Activated CD4-positive, alpha-beta memory T cell treated with anti-CD3 and anti-CD28 coated beads, Interleukin-2, amount 10 ng/mL, durations not matched to agents 7 days and 5 days (primary cell): ENCODE measurements around the gene NRDE2. TPM values are rescaled to one million over a fixed set of nuclear protein-coding genes. Genes with fewer than 3 reads are reported as not detected.
A peak's percentile ranks its signal among the peaks of the same experiment; 100 is the strongest.
"Not testable (repeated sequence)": the region's sequence is repeated elsewhere in the genome, so short reads cannot be mapped to it uniquely, and the experiment has no call there.

Experiments
- CTCF ChIA-PET: fragments of 350-600 bp; sonication (Branson Sonifier 250); formaldehyde crosslinking; loops from one replicate; lab custom pipeline; 2021; ENCODE audit warnings: antibody characterized with exemption, inconsistent platforms; lab: Charles Lee
- POLR2A ChIA-PET: fragments of 350-600 bp; sonication (Branson Sonifier 250); formaldehyde crosslinking; loops from one replicate; lab custom pipeline; 2021; ENCODE audit warnings: antibody characterized with exemption; lab: Charles Lee
- DNase-seq: peaks from one replicate; pipeline ENCODE4 v3.0.0-alpha.2; 2020
- H3K27ac Mint-ChIP-seq: one replicate; pipeline ENCODE4 v1.8.0; 2021; ENCODE audit warnings: mild to moderate bottlenecking, mixed read lengths
- H3K27me3 Mint-ChIP-seq: one replicate; pipeline ENCODE4 v1.8.0; 2021; ENCODE audit warnings: mixed read lengths
- H3K36me3 Mint-ChIP-seq: one replicate; pipeline ENCODE4 v1.8.0; 2021; ENCODE audit warnings: low read depth, mixed read lengths
- H3K4me1 Mint-ChIP-seq: one replicate; pipeline ENCODE4 v1.8.0; 2021; ENCODE audit warnings: mixed read lengths
- H3K4me3 Mint-ChIP-seq: one replicate; pipeline ENCODE4 v1.8.0; 2021; ENCODE audit warnings: mild to moderate bottlenecking, mixed read lengths
- H3K9me3 Mint-ChIP-seq: one replicate; pipeline ENCODE4 v1.8.0; 2021; ENCODE audit warnings: mixed read lengths
- total RNA-seq, 2 experiments: library from RNA; stranded (reverse); gene quantifications; one replicate each; pipeline ENCODE4 v1.2.3, GENCODE V29; 2021

Gene NRDE2
- total RNA-seq, 2 experiments from 2014 or later: 20.3 to 21.7 TPM

- H3K36me3 Mint-ChIP-seq: no peaks in the 10 kb centered on the region
- no peaks in the 10 kb centered on the region for H3K4me1 Mint-ChIP-seq
- H3K4me3 Mint-ChIP-seq: no peak overlapping the region
- H3K27me3 Mint-ChIP-seq: peaks cover 9% of the 10 kb centered on the region
- DNase-seq: no peak
- ChIA-PET CTCF (interaction anchor here (0.8 kb wide), 1 partner anchor 11 kb away, joined by 3 read pairs; no protein-coding TSS in a partner anchor), POLR2A (no interaction called here)
- no peak overlapping the region for H3K27ac Mint-ChIP-seq
- peaks cover 1% of the 10 kb centered on the region for H3K9me3 Mint-ChIP-seq
Observed at GRCh38 chr14:90246936-90247335, 84.8 kb downstream of the NRDE2 start.

GRCh38 chr14:90242444-90242843 lies 89.3 kb downstream of the NRDE2 start:
- H3K27ac Mint-ChIP-seq: no peak overlapping the region
- no peaks in the 10 kb centered on the region for H3K4me1 Mint-ChIP-seq
- CTCF ChIA-PET: no interaction called here
- no peak for DNase-seq
- peaks cover 5% of the 10 kb centered on the region for H3K36me3 Mint-ChIP-seq
- peaks cover 8% of the 10 kb centered on the region for H3K27me3 Mint-ChIP-seq
- peaks cover 29% of the 10 kb centered on the region for H3K9me3 Mint-ChIP-seq
- H3K4me3 Mint-ChIP-seq: no peak overlapping the region
- POLR2A ChIA-PET: no interaction called here

DNA sequence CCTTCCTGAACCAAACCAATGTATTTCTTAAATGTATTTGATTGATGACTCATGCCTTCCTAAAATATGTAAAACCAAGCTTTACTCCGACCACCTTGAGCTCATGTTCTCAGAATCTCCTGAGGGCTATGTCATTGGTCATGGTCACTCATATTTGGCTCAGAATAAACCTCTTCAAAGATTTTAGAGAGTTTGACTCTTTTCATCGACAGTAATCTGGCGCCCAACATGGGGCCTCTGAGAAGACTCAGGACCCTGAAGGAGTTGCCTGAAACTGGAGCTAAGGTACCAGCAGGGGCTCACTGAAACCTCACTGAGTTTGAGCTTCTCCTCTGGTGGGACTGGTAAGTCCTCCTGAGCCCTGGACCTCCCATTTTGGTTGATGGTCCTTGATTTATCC lies 92.6 kb downstream of the NRDE2 start:
- peaks cover 2% of the 10 kb centered on the region for H3K4me1 Mint-ChIP-seq
- H3K27ac Mint-ChIP-seq: no peak overlapping the region
- ChIA-PET POLR2A (no interaction called here), CTCF (no interaction called here)
- DNase-seq: no peak
- no peak overlapping the region for H3K4me3 Mint-ChIP-seq
- peaks cover 32% of the 10 kb centered on the region for H3K9me3 Mint-ChIP-seq
- H3K36me3 Mint-ChIP-seq: peaks cover 7% of the 10 kb centered on the region
- H3K27me3 Mint-ChIP-seq: peaks cover 5% of the 10 kb centered on the region

- no peak overlapping the region for H3K4me3 Mint-ChIP-seq
- peaks cover 2% of the 10 kb centered on the region for H3K4me1 Mint-ChIP-seq
- DNase-seq: peak; percentile 73
Observed at GRCh38 chr14:90235179-90235976, 96.4 kb downstream of the NRDE2 start.

DNA sequence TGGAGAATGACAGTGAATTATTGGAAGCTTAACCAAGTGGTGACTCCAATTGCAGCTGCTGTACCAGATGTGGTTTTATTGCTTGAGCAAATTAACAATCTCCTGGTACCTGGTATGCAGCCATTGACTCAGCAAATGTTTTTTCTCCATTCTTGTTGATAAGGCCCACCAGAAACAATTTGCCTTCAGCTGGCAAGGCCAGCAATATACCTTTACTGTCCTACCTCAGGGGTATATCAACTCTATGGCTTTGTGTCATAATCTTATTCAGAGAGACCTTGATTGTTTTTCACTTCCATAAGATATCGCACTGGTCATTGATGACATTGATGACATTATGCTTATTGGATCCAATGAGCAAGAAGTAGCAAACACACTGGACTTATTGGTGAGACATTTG lies 101.8 kb downstream of the NRDE2 start:
- not testable (repeated sequence) for H3K27ac Mint-ChIP-seq, H3K4me3 Mint-ChIP-seq, H3K36me3 Mint-ChIP-seq

More at GRCh38 chr14:90235179-90235976, 96.4 kb downstream of the NRDE2 start:
- Mint-ChIP-seq H3K9me3 (peaks cover 27% of the 10 kb centered on the region), H3K36me3 (peaks cover 4% of the 10 kb centered on the region), H3K27me3 (peaks cover 8% of the 10 kb centered on the region), H3K27ac (no peak overlapping the region)
- POLR2A ChIA-PET: no interaction called here
- CTCF ChIA-PET: interaction anchor here (0.6 to 5.1 kb wide), 25 partner anchors 8 to 308 kb away, joined by 3 to 59 read pairs (median 4); partner anchors contain the start of gene PSMC1

GRCh38 chr14:90228478-90228877 lies 103.3 kb downstream of the NRDE2 start:
- Mint-ChIP-seq H3K27me3 (peaks cover 15% of the 10 kb centered on the region), H3K4me1 (no peaks in the 10 kb centered on the region), H3K9me3 (peaks cover 4% of the 10 kb centered on the region), H3K36me3 (no peaks in the 10 kb centered on the region), H3K27ac (no peak overlapping the region), H3K4me3 (no peak overlapping the region)
- CTCF ChIA-PET: no interaction called here
- no peak for DNase-seq
- POLR2A ChIA-PET: no interaction called here

More for the DNA sequence above, 101.8 kb downstream of the NRDE2 start:
- CTCF ChIA-PET, H3K9me3 Mint-ChIP-seq, H3K27me3 Mint-ChIP-seq, DNase-seq, POLR2A ChIA-PET, H3K4me1 Mint-ChIP-seq: not testable (repeated sequence)

Other genes with a start within 250 kb of the NRDE2 start
- 10 to 100 TPM; 85.6 to 85.9 TPM for gene PSMC1, start 75.4 kb downstream of the NRDE2 start, total RNA-seq
- gene CALM1, start 65.1 kb upstream of the NRDE2 start, total RNA-seq: 100 to 1,000 TPM; 901 TPM